Measurements from ENCODE around the gene C9orf78. TPM values are rescaled to one million over a fixed set of nuclear protein-coding genes. Genes with fewer than 3 reads are reported as not detected.

The C9orf78 gene
- total and polyA plus RNA-seq, 8 donors: 16.3 to 38.6 (median 19.0) TPM

- intact Hi-C loops (cut with DNase I): no loop called here
- WGBS, 2 donors: 0 to 1% methylated on average over 19 of the region's 19 CpGs
- H3K4me1 ChIP-seq: peaks cover 0 to 15% (median 5%) of the 10 kb centered on the region in 3 donors
- no peak for DNase-seq
- ATAC-seq: no peak
- H3K27ac ChIP-seq: peak overlapping the region; percentile 73 to 83 (median 78)
- no peak for FAIRE-seq
- H3K4me3 ChIP-seq: peak overlapping the region; percentile 93 to 99 (median 98)
- H3K36me3 ChIP-seq: peaks cover 0 to 13% (median 4%) of the 10 kb centered on the region in 3 donors
- TF ChIP-seq CTCF (IDR thresholded peaks at IDR 0.05): no peak
- no peaks in the 10 kb centered on the region for H3K27me3 ChIP-seq
- no peaks in the 10 kb centered on the region for H3K9me3 ChIP-seq
These were observed 767 bp upstream of the C9orf78 start for GRCh38 chr9:129835860-129836223.

- intact Hi-C loops (cut with DNase I): no loop called here
- 1% methylated on average over 30 to 32 of the region's 32 CpGs for WGBS, 2 donors
- FAIRE-seq (no peak), DNase-seq (no peak), ATAC-seq (peak; percentile 14 to 19 (median 14))
- Histone ChIP-seq H3K4me3 (peak overlapping the region; percentile 93 to 99 (median 98)), H3K27ac (peak overlapping the region; percentile 73 to 83 (median 78)), H3K4me1 (peaks cover 0 to 15% (median 5%) of the 10 kb centered on the region in 3 donors), H3K36me3 (peaks cover 2 to 19% (median 4%) of the 10 kb centered on the region in 3 donors), H3K9me3 (no peaks in the 10 kb centered on the region), H3K27me3 (no peaks in the 10 kb centered on the region)
- no peak for TF ChIP-seq CTCF (IDR thresholded peaks at IDR 0.05)
These were observed 467 bp downstream of the C9orf78 start for GRCh38 chr9:129834489-129835127.

DNA sequence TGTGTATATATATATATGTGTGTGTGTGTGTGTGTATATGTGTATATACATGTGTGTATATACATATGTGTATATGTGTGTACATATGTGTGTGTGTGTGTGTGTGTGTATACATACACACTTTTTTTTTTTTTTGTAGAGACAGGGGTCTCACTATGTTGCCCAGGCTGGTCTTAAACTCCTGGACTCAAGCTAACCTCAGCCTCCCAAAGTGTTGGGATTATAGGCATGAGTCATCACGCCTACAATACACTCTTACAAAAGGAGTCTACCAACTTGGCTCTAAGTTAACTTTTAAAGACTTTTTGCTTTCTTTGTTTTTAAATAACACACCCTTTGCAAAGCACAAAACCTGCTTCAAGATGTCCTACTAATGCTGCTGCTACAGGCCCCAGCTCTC lies 2.1 kb downstream of the C9orf78 start:
- H3K36me3 ChIP-seq: peaks cover 9 to 35% (median 10%) of the 10 kb centered on the region in 3 donors

GRCh38 chr9:129828969-129829368 lies 6.1 kb downstream of the C9orf78 start:
- ATAC-seq (no peak), DNase-seq (no peak), FAIRE-seq (no peak)
- intact Hi-C loops (cut with DNase I): no loop called here
- peaks cover 0 to 3% (median 3%) of the 10 kb centered on the region in 3 donors for H3K4me1 ChIP-seq
- H3K27ac ChIP-seq: no peak overlapping the region
- H3K4me3 ChIP-seq: no peak overlapping the region
- TF ChIP-seq CTCF (IDR thresholded peaks at IDR 0.05): no peak
- 90 to 91% methylated on average over 10 of the region's 10 CpGs for WGBS, 2 donors
- H3K27me3 ChIP-seq: no peaks in the 10 kb centered on the region
- H3K36me3 ChIP-seq: peaks cover 9 to 43% (median 15%) of the 10 kb centered on the region in 3 donors
- no peaks in the 10 kb centered on the region for H3K9me3 ChIP-seq

More for the DNA sequence above, 2.1 kb downstream of the C9orf78 start:
- no peak for TF ChIP-seq CTCF (IDR thresholded peaks at IDR 0.05)
- no peaks in the 10 kb centered on the region for H3K27me3 ChIP-seq
- no peak overlapping the region for H3K4me3 ChIP-seq
- FAIRE-seq (no peak), DNase-seq (no peak), ATAC-seq (no peak)
- H3K27ac ChIP-seq: no peak overlapping the region
- no peaks in the 10 kb centered on the region for H3K9me3 ChIP-seq
- 91 to 95% methylated on average over 1 of the region's 1 CpG for WGBS, 2 donors
- intact Hi-C loops (cut with DNase I): no loop called here
- peaks cover 0 to 15% (median 5%) of the 10 kb centered on the region in 3 donors for H3K4me1 ChIP-seq

GRCh38 chr9:129828051-129828450 lies 7.0 kb downstream of the C9orf78 start:
- WGBS, 2 donors: 93% methylated on average over 9 of the region's 9 CpGs
- ATAC-seq (no peak), FAIRE-seq (no peak), DNase-seq (no peak)
- TF ChIP-seq CTCF (IDR thresholded peaks at IDR 0.05): no peak
- H3K27me3 ChIP-seq: no peaks in the 10 kb centered on the region
- H3K4me1 ChIP-seq: peaks cover 0 to under 1% (median 0%) of the 10 kb centered on the region in 3 donors
- no peak overlapping the region for H3K4me3 ChIP-seq
- H3K36me3 ChIP-seq: peaks cover 9 to 43% (median 15%) of the 10 kb centered on the region in 3 donors
- no peaks in the 10 kb centered on the region for H3K9me3 ChIP-seq
- intact Hi-C loops (cut with DNase I): no loop called here
- no peak overlapping the region for H3K27ac ChIP-seq

Data from pancreas (tissue), 10 donors.